GM18873 (cell line): ENCODE results near the gene OPRL1.

ENCODE experiments used
- ATAC-seq: cut with Tn5 transposase; IDR thresholded peaks from one replicate; pipeline ENCODE4 v1.9.1; 2021; ENCODE audit warnings: mild to moderate bottlenecking, moderate library complexity, moderate number of reproducible peaks; ENCODE audit not compliant: unreplicated experiment, low FRiP score

Gene OPRL1

DNA sequence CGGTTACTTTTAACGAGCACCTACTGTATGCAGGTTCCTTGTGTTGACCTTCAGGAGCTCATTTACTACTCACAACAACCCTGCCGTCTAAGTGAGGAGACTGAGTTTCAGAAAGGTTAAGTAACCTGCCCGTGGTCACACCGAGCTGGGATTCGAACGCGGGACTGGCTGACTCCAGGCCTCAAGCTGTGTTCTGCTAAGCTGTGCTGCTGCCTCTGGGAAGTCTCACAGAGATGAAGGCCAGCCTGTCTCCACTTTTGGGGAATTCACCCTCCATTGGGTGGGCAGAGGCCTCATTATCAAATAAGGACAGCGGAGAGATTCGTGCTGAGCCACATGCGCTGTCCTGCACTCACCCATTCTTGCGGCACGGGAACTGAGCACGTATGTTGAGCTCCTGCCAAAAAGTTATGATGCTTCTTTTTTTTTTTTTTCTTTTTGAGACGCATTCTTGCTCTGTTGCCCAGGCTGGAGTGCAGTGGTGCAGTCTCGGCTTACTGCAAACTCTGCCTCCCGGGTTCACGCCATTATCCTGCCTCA is 58.5 kb downstream of the OPRL1 start:
- ATAC-seq = no peak

GRCh38 chr20:64139199-64140060 is 59.5 kb downstream of the OPRL1 start:
- ATAC-seq = no peak

- ATAC-seq = no peak
Observed at GRCh38 chr20:64140061-64140931, 60.4 kb downstream of the OPRL1 start.

DNA sequence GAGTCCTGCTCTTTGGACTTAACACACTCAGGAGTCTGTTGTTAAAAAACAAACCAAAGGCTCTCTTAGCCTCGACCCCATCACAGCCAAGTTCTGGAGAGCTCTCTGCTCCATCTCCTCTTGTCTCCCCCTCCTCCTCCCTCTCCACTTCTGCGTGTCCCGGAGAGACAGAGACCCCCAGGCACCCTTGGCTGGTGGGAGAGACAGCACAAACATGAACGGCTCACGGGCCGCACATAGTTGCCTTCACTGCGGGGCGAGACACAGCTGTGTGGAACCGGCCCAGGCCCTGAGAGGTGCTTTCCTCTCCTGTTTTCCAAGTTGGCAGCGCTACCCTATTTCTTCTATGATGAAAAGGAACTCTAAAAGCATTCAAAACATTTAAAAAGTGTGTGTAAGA is 61.1 kb downstream of the OPRL1 start:
- no peak for ATAC-seq

DNA sequence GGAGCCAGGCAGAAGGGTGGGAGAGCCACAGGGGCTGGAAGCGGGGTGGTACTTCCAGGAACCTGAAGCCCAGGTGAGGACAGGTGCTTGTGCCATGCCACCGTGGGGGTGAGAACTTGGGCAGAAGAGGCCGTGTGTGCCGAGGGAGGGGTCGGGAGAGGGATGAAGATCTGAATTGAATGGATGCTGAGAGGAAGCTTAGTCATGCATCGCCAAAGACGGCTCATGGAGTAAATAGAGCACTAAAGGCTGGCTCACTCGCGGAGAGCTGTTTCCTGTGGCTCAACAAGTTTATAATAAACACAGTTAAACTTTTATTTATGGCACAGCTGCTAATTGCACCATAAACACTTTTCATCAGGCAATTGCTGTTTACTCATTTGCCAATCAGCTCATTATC is 62.7 kb downstream of the OPRL1 start:
- no peak for ATAC-seq

GRCh38 chr20:64143018-64143801 is 63.3 kb downstream of the OPRL1 start:
- no peak for ATAC-seq

- no peak for ATAC-seq
Observed at GRCh38 chr20:64144144-64144912, 64.4 kb downstream of the OPRL1 start.

DNA sequence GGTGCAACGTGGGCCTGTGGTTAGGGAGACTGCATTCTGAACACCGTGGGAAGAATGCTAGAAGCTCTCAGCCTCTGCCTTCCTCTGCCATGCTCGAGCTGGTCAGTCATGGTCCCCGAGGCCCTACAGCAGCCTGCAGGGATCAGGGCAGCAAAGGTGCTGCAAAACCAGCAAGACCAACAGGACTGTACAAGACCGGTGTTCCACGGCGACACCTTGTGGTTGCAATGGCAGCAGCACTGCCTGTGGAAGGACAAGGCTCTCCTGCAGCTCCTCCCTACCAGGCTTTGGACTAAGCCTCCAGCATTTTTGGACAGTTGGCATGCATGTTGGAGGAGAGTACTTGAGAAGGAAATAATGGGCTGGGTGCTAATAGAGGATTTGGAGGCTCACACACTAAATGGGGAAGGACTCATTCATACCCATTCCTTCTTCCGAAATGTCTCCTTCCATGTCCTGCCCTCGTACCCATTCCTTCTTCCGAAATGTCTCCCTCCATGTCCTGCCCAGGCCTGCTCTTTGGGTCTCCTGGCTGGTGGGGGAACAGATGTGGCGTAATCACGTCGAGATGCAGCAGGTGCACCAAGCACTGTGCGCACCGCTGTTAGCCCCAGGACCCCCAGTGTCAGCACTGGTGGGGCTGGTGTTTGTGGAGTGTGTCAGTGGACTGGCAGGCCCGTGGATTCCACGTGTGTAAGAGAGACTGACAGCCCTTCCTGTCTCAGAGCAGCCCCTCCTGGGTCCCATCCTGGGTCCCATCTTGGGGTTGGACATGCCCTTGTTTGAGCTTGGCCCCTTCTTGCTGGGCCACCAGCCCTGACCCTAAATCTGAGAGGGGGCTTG is 65.8 kb downstream of the OPRL1 start:
- ATAC-seq = no peak

GRCh38 chr20:64146301-64146935 is 66.5 kb downstream of the OPRL1 start:
- ATAC-seq = no peak

DNA sequence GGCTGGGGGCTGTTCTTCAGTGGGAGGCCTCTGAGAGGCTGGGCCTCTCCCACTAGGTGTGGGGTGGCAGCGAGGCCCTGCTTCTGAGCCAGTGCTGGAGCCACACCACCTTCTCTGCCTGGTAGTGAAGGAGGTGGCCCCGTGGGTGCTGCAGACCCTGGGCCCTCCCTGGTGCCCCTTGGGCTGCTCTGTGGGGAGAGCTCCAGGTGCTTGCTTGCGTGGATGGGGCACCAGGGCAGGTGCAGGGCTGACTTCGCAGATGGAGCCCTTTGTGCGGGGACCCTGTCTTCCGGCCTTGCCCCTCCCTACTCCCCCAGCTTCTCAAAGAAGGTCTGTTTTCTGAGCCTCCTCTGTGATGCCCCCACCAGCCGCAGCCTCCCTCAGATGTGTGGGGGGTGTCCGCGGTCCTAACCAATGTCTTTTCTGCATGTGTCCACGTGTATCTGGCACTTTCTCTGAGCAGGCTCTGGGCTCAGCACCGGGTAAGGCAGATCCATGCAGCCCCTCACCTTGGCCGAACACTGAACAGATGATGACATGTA is 67.1 kb downstream of the OPRL1 start:
- ATAC-seq = no peak

DNA sequence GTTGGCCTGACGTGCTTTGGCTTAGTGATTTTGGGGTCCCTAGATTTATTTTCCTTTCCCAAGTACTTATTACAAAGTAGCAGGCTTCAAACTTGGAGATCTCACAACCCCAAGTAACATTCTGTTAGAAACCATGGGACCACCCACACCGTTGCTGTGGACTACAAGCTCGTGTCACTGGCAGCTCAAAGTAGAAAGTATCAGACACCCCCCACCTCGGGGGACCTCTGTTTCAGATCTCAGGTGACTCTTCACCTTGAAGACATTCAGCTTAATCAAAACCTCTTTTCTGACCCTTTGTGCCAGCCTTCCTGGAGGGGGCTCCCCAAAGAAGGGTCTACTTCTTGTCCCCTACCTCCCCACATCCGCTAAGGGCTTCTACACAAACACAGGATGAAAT is 68.7 kb downstream of the OPRL1 start:
- ATAC-seq = no peak

- ATAC-seq = no peak
Observed at GRCh38 chr20:64149141-64149540, 69.3 kb downstream of the OPRL1 start.

DNA sequence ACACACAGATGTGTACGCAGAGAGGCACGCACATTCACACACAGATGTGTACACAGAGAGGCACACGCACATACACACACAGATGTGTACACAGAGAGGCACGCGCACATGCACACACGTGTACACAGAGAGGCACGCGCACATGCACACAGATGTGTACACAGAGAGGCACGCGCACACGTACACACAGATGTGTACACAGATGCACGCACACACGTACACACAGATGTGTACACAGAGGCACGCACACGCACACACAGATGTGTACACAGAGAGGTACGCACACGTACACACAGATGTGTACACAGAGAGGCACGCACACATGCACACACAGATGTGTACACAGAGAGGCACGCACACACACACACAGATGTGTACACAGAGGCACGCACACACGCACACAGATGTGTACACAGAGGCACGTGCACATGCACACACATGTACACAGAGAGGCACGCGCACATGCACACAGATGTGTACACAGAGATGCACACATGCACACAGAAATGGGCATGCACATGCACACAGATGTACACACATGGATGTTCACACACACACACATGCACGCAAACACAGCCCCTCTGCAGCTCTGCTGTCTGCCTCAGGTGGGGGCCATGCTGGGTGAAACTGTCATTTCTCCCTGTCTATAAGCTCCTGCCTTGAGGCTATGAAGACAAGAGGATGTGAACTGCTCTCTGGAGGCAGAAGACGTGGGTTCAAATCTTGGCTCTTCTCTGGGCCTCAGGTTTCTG is 70.1 kb downstream of the OPRL1 start:
- no peak for ATAC-seq
